CD14-positive monocyte (primary cell): ENCODE measurements around the gene PDE6B. TPM values are rescaled to one million over a fixed set of nuclear protein-coding genes. Genes with fewer than 3 reads are reported as not detected.
"Not testable (repeated sequence)": the region's sequence is repeated elsewhere in the genome, so short reads cannot be mapped to it uniquely, and the experiment has no call there.

Experiments
- DNase-seq, 3 donors: peaks; one replicate each; pipeline ENCODE4 v3.0.0-alpha.2; 2011 to 2022
- H2AFZ ChIP-seq: 2 replicates; pipeline ENCODE4 v1.6.0; 2012; ENCODE audit warnings: mild to moderate bottlenecking, low read depth, low read length, inconsistent platforms; ENCODE audit not compliant: insufficient read depth, poor library complexity, severe bottlenecking
- H3K27ac ChIP-seq, 2 donors: 1 replicate in 1 of 2; 2 replicates in 1 of 2; pipeline ENCODE4 v1.5.1; 2012 to 2013; ENCODE audit warnings: low read length in 2 of 2, control low read depth in 1 of 2, inconsistent platforms in 1 of 2, low read depth in 1 of 2, mild to moderate bottlenecking in 1 of 2
- H3K27me3 ChIP-seq, 2 donors: one replicate each; pipeline versions ENCODE4 v1.6.0 to v1.6.1; 2011 to 2013; ENCODE audit warnings: low read length in 2 of 2; ENCODE audit not compliant: control insufficient read depth in 2 of 2, insufficient read depth in 2 of 2
- H3K36me3 ChIP-seq, 2 donors: replicated peaks in 1 of 2; 1 replicate in 1 of 2; 2 replicates in 1 of 2; pipeline versions ENCODE4 v1.5.1 to v1.6.1; 2012 to 2013; ENCODE audit warnings: low read length in 2 of 2, control low read depth in 1 of 2, inconsistent platforms in 1 of 2, mild to moderate bottlenecking in 1 of 2; ENCODE audit not compliant: insufficient read depth in 2 of 2, control insufficient read depth in 1 of 2
- H3K4me1 ChIP-seq, 2 donors: 1 replicate in 1 of 2; 2 replicates in 1 of 2; pipeline versions ENCODE4 v1.5.1 to v1.6.1; 2012 to 2013; ENCODE audit warnings: low read length in 2 of 2, control low read depth in 1 of 2, inconsistent platforms in 1 of 2, mild to moderate bottlenecking in 1 of 2, moderate library complexity in 1 of 2; ENCODE audit not compliant: insufficient read depth in 2 of 2, control insufficient read depth in 1 of 2
- H3K4me2 ChIP-seq: replicated peaks from 2 replicates; pipeline ENCODE3; 2012; ENCODE audit warnings: low read length, moderate library complexity, mild to moderate bottlenecking; ENCODE audit not compliant: poor library complexity, severe bottlenecking; ENCODE audit errors: extremely low read depth
- H3K4me3 ChIP-seq, 3 experiments: fragments of 200-600 bp in 1 of 3; sonication (generic) in 1 of 3; replicated peaks in 1 of 3; 1 replicate in 2 of 3; 2 replicates in 1 of 3; pipeline ENCODE4 v1.5.1; 2011 to 2013; ENCODE audit warnings: low read length in 3 of 3, mild to moderate bottlenecking in 3 of 3, control low read depth in 2 of 3, low read depth in 2 of 3, inconsistent platforms in 1 of 3, moderate library complexity in 1 of 3
- H3K79me2 ChIP-seq: 2 replicates; pipeline ENCODE4 v1.6.0; 2012; ENCODE audit warnings: mild to moderate bottlenecking, control low read depth, inconsistent platforms, low read length, moderate library complexity; ENCODE audit not compliant: insufficient read depth
- H3K9ac ChIP-seq: 2 replicates; pipeline ENCODE4 v1.6.0; 2017; ENCODE audit warnings: low read length, mild to moderate bottlenecking; ENCODE audit not compliant: insufficient read depth, poor library complexity, severe bottlenecking
- H3K9me3 ChIP-seq, 2 donors: replicated peaks in 1 of 2; 1 replicate in 1 of 2; 2 replicates in 1 of 2; pipeline versions ENCODE4 v1.5.1 to v1.6.1; 2012 to 2013; ENCODE audit warnings: low read length in 2 of 2, control low read depth in 1 of 2; ENCODE audit not compliant: control insufficient read depth in 1 of 2, insufficient read depth in 1 of 2
- H4K20me1 ChIP-seq: 2 replicates; pipeline ENCODE4 v1.6.0; 2012; ENCODE audit warnings: mild to moderate bottlenecking, low read length, control low read depth, moderate library complexity; ENCODE audit not compliant: insufficient read depth
- H3K27ac Mint-ChIP-seq, 7 donors: one replicate each; pipeline ENCODE4 v1.8.0; 2020; ENCODE audit warnings: mild to moderate bottlenecking in 7 of 7, mixed read lengths in 7 of 7, moderate library complexity in 6 of 7, inconsistent platforms in 2 of 7
- H3K27me3 Mint-ChIP-seq, 3 donors: one replicate each; pipeline ENCODE4 v1.8.0; 2021 to 2022; ENCODE audit warnings: low read depth in 3 of 3, mild to moderate bottlenecking in 3 of 3, mixed read lengths in 3 of 3, moderate library complexity in 3 of 3, inconsistent platforms in 1 of 3
- H3K36me3 Mint-ChIP-seq, 2 donors: one replicate each; pipeline ENCODE4 v1.8.0; 2020; ENCODE audit warnings: mixed read lengths in 2 of 2, inconsistent platforms in 1 of 2, mild to moderate bottlenecking in 1 of 2
- H3K4me1 Mint-ChIP-seq: one replicate; pipeline ENCODE4 v1.8.0; 2020; ENCODE audit warnings: mild to moderate bottlenecking, mixed read lengths
- H3K4me3 Mint-ChIP-seq, 2 donors: one replicate each; pipeline ENCODE4 v1.8.0; 2020; ENCODE audit warnings: mild to moderate bottlenecking in 2 of 2, mixed read lengths in 2 of 2, moderate library complexity in 1 of 2
- H3K9me3 Mint-ChIP-seq, 7 donors: one replicate each; pipeline ENCODE4 v1.8.0; 2020 to 2022; ENCODE audit warnings: mixed read lengths in 7 of 7, mild to moderate bottlenecking in 6 of 7, moderate library complexity in 6 of 7, inconsistent platforms in 2 of 7
- CTCF ChIP-seq: fragments of 200-600 bp; IDR thresholded peaks from one replicate; pipeline ENCODE4 v1.8.0; 2022; ENCODE audit warnings: antibody characterized with exemption, mild to moderate bottlenecking
- WGBS: methylation state at CpG from one replicate; pipeline ENCODE4 v1.1.5; 2013; ENCODE audit warnings: missing lambda C conversion rate; ENCODE audit not compliant: insufficient coverage; 5-methylcytosine and 5-hydroxymethylcytosine counted together
- intact Hi-C, 2 donors: fragments of 100-400 bp; cut with micrococcal nuclease; formaldehyde crosslinking; loops; one replicate each; pipeline versions ENCODE4 v1.15.0 to v1.15.1; 2023
- polyA plus RNA-seq, 3 donors: library from polyadenylated mRNA; depleted of rRNA in 1 of 3; unstranded in 2 of 3; stranded (reverse) in 1 of 3; fragments of 300-500 nt in 2 of 3; fragments of >200 nt in 1 of 3; fragmentation: Illumina TruSeq in 2 of 3; gene quantifications; 1 replicate in 2 of 3; 2 replicates in 1 of 3; pipeline ENCODE4 v1.2.3, GENCODE V29; 2012 to 2021

The PDE6B gene
- polyA plus RNA-seq, 3 donors: 3.7 to 6.3 (median 4.6) TPM

GRCh38 chr4:667545-667925, 42.2 kb downstream of the PDE6B start:
- no peak overlapping the region for H3K4me3 Mint-ChIP-seq
- no peaks in the 10 kb centered on the region for H3K27me3 ChIP-seq
- H3K4me3 ChIP-seq: no peak overlapping the region
- 91% methylated on average over 6 of the region's 10 CpGs for WGBS
- no peak for TF ChIP-seq CTCF
- H3K4me1 Mint-ChIP-seq: peaks cover 10% of the 10 kb centered on the region
- H3K36me3 ChIP-seq: peaks cover 12 to 19% of the 10 kb centered on the region in 2 donors
- no peaks in the 10 kb centered on the region for H3K9me3 ChIP-seq
- H3K9ac ChIP-seq: no peak overlapping the region
- H3K9me3 Mint-ChIP-seq: peaks cover 0 to 3% (median 0%) of the 10 kb centered on the region in 7 donors
- no peak for DNase-seq
- no peaks in the 10 kb centered on the region for H4K20me1 ChIP-seq
- H3K27ac ChIP-seq: no peak overlapping the region
- H3K27me3 Mint-ChIP-seq: peaks cover 1 to 8% (median 2%) of the 10 kb centered on the region in 3 donors
- peaks cover under 1% of the 10 kb centered on the region for H3K79me2 ChIP-seq
- peaks cover 19 to 22% of the 10 kb centered on the region in 2 donors for H3K36me3 Mint-ChIP-seq
- no peak overlapping the region for H3K4me2 ChIP-seq
- no peak overlapping the region for H2AFZ ChIP-seq
- peaks cover 11 to 15% of the 10 kb centered on the region in 2 donors for H3K4me1 ChIP-seq
- peak overlapping the region in 2 of 7 donors; percentile 39 to 51 for H3K27ac Mint-ChIP-seq
- intact Hi-C loops: no loop called here

- H3K27ac Mint-ChIP-seq, H3K27me3 Mint-ChIP-seq, intact Hi-C loops, H3K27ac ChIP-seq, H3K4me3 Mint-ChIP-seq, H3K4me3 ChIP-seq, H2AFZ ChIP-seq, H3K9me3 ChIP-seq, H3K4me1 Mint-ChIP-seq, DNase-seq, H3K27me3 ChIP-seq, H3K79me2 ChIP-seq, H3K9me3 Mint-ChIP-seq, H3K4me2 ChIP-seq, H4K20me1 ChIP-seq, H3K9ac ChIP-seq: not testable (repeated sequence)
- Histone ChIP-seq H3K36me3 (peaks cover 12 to 20% of the 10 kb centered on the region in 2 donors), H3K4me1 (peaks cover 10 to 15% of the 10 kb centered on the region in 2 donors)
- H3K36me3 Mint-ChIP-seq: peaks cover 22 to 29% of the 10 kb centered on the region in 2 donors
- 98% methylated on average over 5 of the region's 6 CpGs for WGBS
Measured at GRCh38 chr4:668219-668618, 42.8 kb downstream of the PDE6B start.

GRCh38 chr4:669806-670559, 44.6 kb downstream of the PDE6B start:
- not testable (repeated sequence) for H3K4me1 Mint-ChIP-seq, H3K27me3 Mint-ChIP-seq, DNase-seq, H4K20me1 ChIP-seq, H3K27ac Mint-ChIP-seq, H3K4me3 Mint-ChIP-seq, H3K27ac ChIP-seq, H3K27me3 ChIP-seq, H3K9me3 Mint-ChIP-seq, H3K4me3 ChIP-seq, H3K9ac ChIP-seq, H3K9me3 ChIP-seq, H2AFZ ChIP-seq, H3K4me2 ChIP-seq
- 100% methylated on average over 5 of the region's 11 CpGs for WGBS
- Histone ChIP-seq H3K79me2 (peaks cover 16% of the 10 kb centered on the region), H3K36me3 (peaks cover 12 to 20% of the 10 kb centered on the region in 2 donors), H3K4me1 (peaks cover 12 to 15% of the 10 kb centered on the region in 2 donors)
- intact Hi-C loops: loop anchor here (5.0 to 10.0 kb wide), 2 partner anchors 37 to 175 kb away; partner anchors contain the start of genes PCGF3 (in 1 of the 2), PIGG (in 1 of the 2) and ZNF721 (in 1 of the 2)
- peaks cover 22 to 29% of the 10 kb centered on the region in 2 donors for H3K36me3 Mint-ChIP-seq
